ENCODE data around the gene SBK2.

SBK2 gene

GRCh38 chr19:55530996-55531395 lies 5.9 kb downstream of the SBK2 start:
- no peak for DNase-seq

- DNase-seq: no peak
These were observed 7.2 kb downstream of the SBK2 start for GRCh38 chr19:55529636-55530234.

- DNase-seq: no peak
These were observed 8.7 kb downstream of the SBK2 start for GRCh38 chr19:55528030-55528803.

DNA sequence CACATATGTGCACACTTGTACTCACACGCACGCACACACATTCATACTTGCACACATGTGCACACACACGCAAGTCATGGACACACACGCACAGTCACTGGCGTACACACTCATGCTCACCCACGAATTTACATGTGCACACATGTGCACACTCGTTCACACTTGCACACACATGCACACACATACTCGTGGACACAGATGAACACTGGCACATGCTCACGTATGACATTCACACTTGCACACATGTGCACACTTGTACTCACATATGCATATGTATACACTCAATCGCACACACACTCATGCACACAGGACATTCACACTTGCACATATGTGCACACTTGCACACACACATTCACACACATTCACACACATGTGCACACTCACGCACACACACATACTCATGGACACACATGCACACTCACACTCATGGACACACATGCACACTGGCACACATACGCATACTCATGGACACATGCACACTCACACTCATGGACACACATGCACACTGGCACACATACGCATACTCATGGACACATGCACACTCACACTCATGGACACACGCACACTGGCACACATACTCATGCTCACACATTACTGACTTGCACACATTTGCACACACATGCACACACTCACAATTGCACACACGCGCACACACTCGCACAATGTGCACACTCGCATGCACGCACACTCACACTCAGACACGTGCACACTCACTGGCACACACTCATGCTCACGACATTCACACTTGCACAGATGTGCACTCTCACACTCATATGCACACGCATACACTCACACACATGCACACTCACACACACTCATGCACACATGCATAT lies 9.5 kb downstream of the SBK2 start:
- DNase-seq: no peak

DNA sequence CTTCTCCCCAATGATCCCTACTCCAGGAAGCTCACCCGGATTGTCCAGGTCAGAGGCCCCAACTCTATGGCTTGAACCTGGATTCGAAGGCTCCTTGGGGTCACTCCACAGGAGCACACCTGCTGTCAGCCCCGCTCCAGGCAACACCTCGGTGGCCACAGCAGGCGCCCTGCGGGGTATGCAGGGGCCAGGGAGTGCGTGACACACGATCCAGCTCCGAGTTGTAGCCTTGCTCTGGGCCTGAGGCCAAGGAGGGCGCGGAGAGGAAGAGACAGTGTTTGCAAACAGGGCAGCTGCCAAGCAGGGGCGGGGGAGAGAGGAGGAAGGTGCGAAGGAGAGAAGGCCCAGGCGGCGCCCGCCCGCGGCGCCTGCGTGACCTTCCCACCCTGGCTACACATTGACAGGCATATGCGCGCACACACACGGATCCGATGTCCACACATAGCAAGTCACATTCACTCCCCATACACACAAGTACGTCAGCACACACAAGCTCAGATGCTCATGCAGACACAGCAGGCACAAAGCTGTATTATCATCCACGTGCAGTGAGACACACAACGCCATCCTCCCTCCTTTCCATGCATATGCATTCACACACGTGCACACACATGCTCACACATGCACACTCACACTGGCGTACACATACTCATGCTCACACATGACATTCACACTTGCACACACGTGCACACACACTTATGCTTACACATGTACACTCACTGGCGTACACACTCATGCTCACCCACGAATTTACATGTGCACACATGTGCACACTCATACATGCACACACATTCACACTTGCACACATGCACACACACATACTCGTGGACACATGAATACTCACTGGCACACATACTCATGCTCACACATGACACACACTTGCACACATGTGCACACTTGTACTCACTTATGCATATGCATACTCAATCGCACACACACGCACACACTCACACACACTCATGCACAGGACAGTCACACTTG lies 10.4 kb downstream of the SBK2 start:
- DNase-seq: no peak

GRCh38 chr19:55525289-55526101 lies 11.4 kb downstream of the SBK2 start:
- no peak for DNase-seq

DNA sequence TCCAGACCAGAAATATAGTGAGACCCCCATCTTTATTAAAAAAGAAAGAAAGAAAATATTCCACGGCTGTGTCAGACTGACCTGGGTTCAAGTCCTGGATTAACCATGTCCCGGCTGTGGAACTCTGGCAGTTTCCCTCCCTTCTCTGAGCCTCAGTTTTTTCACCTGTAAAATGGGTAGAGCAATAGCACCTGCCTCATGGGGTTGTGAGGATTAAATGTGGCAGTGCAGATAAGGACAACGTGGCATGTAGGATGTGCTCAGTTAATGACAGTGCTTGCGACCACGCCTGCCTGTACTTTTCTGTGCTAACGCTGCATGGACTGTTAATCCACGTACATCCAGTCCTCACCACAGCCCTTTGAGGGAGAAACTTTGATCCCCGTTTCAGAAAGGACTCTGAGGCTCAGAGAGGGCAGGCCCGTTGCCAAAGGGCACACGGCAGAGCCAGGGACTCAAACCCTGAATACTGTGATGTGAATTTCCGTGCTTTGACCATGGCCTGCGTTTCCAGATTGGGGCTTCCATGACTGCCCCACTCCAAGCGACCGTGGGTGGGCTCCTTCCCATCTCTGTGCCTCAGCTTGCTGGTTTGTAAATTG lies 16.1 kb downstream of the SBK2 start:
- DNase-seq: no peak

GRCh38 chr19:55519451-55520311 lies 17.3 kb downstream of the SBK2 start:
- no peak for DNase-seq

- no peak for DNase-seq
These were observed 19.9 kb downstream of the SBK2 start for GRCh38 chr19:55516878-55517620.

- no peak for DNase-seq
These were observed 28.8 kb downstream of the SBK2 start for GRCh38 chr19:55508120-55508519.

DNA sequence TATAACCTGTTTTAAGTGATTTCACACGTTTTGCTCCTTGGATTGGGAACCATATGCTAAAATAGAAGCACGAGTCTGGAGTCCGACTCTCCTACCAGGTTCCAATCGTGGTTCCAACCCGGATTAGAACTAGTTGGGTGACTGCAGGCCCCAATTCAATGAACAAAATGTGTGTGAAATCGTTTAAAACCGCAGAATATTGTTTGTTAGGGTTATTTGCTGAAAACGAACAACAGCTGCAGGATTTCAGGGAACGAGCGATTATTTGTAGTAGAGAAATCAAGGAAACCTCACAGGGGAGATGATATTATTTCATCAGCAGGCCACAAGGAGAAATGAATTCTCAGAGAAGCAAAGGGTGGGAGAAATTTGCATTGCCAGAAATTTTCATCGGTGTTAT lies 32.0 kb downstream of the SBK2 start:
- no peak for DNase-seq

DNA sequence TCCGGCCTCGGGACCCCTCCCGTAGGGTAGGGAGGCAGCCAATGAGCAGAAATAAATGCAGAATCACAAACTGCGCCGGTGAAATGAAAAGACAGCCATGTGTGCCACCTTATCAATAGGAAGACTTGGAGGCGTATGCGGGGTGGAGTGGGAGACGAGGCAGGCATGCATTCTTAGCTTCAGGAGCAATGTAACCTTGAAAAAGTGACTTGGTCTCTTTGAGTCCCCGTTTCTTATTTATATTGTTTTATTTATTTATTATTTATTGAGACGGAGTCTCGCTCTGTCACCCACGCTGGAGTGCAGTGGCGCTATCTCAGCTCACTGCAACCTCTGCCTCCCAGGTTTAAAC lies 32.7 kb downstream of the SBK2 start:
- no peak for DNase-seq

DNA sequence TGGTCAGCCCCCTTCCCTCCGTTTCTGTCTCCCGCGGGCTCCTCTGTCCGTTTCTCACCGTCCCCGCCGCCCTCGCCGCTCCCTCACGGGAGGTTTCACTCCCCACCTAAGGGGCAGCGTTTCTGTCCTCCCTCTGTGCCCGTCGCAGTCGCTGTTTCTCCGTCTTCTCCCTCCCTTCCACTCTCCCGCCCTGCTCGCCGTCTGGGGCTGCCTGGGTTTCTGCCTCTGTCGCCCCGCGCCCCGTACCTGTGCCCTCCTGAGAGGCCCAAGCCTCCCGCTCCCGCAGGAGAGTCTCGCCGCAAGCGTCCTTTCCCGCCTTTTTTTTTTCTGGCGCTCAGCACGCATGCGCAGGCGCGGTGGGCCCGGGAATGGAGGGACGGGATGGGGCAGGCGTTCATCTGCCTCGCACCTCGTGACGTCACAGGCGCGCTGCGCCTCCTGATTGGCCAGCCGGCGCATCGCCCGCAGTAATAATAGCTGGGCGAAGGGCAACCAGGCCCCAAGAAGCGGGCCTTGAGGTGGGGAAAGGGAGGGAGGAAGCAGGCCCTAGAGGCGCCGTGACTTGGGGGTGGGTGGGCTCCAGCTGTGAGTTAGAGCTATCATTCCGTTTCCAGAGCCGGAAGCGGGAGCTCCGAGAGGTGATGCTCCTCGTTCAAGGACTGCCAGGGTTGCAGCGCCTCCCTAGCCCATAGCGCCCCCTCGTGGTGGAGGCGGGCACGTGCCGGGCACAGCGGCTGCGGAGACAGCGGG lies 33.3 kb downstream of the SBK2 start:
- DNase-seq: no peak

GRCh38 chr19:55503157-55503501 lies 33.8 kb downstream of the SBK2 start:
- no peak for DNase-seq

DNA sequence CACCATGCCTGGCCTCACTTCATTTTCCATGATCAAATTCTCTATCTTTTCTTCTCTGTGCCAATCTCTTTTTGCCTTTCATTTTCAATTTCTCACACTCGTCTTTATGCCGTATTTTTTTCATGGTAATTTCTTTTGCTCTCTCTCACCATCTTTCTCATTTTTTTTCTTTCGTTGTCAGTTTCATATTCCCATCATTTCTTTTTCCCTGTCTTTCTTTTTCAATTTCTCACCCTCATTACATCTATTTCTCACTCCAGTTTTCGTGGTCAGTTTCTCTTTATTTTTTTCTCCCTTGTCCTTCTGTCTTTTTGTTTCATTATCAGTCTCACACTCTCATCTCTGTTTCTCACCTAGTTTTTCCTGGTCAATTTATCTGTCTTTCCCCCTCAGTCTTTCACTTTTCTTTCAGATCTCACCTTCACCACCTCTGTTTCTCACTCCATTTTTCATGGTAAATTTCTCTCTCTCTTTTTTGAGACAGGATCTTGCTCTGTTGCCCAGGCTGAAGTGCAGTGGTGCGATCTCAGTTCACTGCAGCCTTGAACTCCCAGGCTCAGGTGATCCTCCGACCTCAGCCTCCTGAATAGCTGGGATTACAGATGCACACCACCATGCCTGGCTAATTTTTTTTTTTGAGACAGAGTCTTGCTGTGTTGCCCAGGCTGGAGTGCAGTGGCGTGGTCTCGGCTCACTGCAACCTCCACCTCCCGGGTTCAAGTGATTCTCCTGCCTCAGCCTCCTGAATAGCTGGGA lies 34.6 kb downstream of the SBK2 start:
- no peak for DNase-seq

DNA sequence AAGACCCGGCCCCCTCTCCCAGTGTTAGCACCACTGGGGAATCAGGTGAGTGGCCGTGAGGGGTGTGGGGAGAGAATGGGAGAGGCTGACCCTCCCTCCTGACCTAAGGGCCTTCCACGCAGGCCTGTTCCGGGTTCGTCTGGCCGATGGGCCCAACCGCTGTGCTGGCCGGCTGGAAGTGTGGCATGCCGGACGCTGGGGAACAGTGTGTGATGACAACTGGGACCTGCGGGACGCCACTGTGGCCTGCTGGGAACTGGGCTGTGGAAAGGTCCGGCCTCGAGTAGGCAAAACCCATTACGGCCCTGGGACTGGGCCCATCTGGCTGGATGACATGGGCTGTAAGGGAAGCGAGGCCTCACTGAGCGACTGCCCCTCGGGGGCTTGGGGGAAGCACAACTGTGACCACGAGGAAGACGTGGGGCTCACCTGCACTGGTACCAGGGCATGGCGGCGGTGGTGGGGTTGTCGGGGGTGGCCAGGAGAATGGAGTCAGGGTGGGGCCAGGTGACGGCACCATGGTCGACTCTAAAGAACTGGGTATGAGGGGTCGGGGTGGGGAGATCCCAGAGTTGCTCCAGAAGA lies 36.5 kb downstream of the SBK2 start:
- DNase-seq: no peak

GRCh38 chr19:55498246-55498840 lies 38.6 kb downstream of the SBK2 start:
- no peak for DNase-seq
